Heart left ventricle (tissue), 16 donors: ENCODE measurements around the gene SYNPO. TPM values are rescaled to one million over a fixed set of nuclear protein-coding genes. Genes with fewer than 3 reads are reported as not detected.

Experiments used
- ATAC-seq, 4 donors: fragments of 200-7000 bp; cut with Tn5 transposase; one replicate each; pipeline ENCODE4 v1.9.1; 2020 to 2022; ENCODE audit warnings: moderate library complexity in 4 of 4, mild to moderate bottlenecking in 3 of 4, moderate number of reproducible peaks in 1 of 4
- DNase-seq, 5 donors: peaks; one replicate each; pipeline ENCODE4 v3.0.0-alpha.2; 2020
- H3K27ac ChIP-seq, 12 donors: fragments of 200-600 bp; sonication (generic) in 4 of 12; one replicate each; pipeline versions ENCODE4 v1.5.0 to v1.8.0; 2016 to 2022; ENCODE audit warnings: mild to moderate bottlenecking in 2 of 12
- H3K27me3 ChIP-seq, 9 donors: fragments of 200-600 bp; sonication (generic) in 2 of 9; one replicate each; pipeline versions ENCODE4 v1.5.1 to v1.8.0; 2016 to 2022; ENCODE audit warnings: mild to moderate bottlenecking in 3 of 9
- H3K36me3 ChIP-seq, 9 donors: fragments of 200-600 bp; sonication (generic) in 2 of 9; one replicate each; pipeline versions ENCODE4 v1.5.0 to v1.8.0; 2018 to 2022; ENCODE audit warnings: mild to moderate bottlenecking in 2 of 9
- H3K4me1 ChIP-seq, 12 donors: fragments of 200-600 bp; sonication (generic) in 4 of 12; one replicate each; pipeline versions ENCODE4 v1.5.0 to v1.8.0; 2016 to 2022; ENCODE audit warnings: mild to moderate bottlenecking in 3 of 12
- H3K4me3 ChIP-seq, 12 donors: fragments of 200-600 bp; sonication (generic) in 4 of 12; one replicate each; pipeline versions ENCODE4 v1.5.0 to v1.8.0; 2017 to 2022; ENCODE audit warnings: mild to moderate bottlenecking in 9 of 12, moderate library complexity in 4 of 12
- H3K9me3 ChIP-seq, 12 donors: fragments of 200-600 bp; sonication (generic) in 4 of 12; one replicate each; pipeline versions ENCODE4 v1.5.0 to v1.8.0; 2016 to 2022; ENCODE audit warnings: mild to moderate bottlenecking in 1 of 12
- POLR2A ChIP-seq, 2 donors: fragments of 450-650 bp; IDR thresholded peaks; one replicate each; pipeline ENCODE4 v1.6.1; 2017; ENCODE audit warnings: antibody characterized with exemption in 2 of 2, mild to moderate bottlenecking in 2 of 2, moderate library complexity in 2 of 2
- WGBS, 4 donors: extraction: QIAGEN DNeasy Blood & Tissue Kit in 2 of 4; methylation state at CpG; one replicate each; pipeline versions ENCODE4 v1.1.5 to v1.1.7; 2013 to 2018; 5-methylcytosine and 5-hydroxymethylcytosine counted together
- intact Hi-C, 10 donors: fragments of 100-400 bp; cut with DNase I; formaldehyde crosslinking; loops; one replicate each; pipeline versions ENCODE4 v1.11.1 to v1.14.2; 2022
- polyA plus RNA-seq, 2 donors: library from polyadenylated mRNA; stranded (reverse); fragments of 200-250 nt; gene quantifications; one replicate each; pipeline ENCODE4 v1.2.3, GENCODE V29; 2013
- total RNA-seq, 9 donors: library from RNA; depleted of rRNA in 2 of 9; stranded (reverse); fragments of >200 nt in 2 of 9; fragmentation: NEBNext Ultra II Directional in 3 of 9; extraction: Animal tissue kit (Norgen Biotek cat#: 25700) in 3 of 9; gene quantifications; one replicate each; pipeline versions ENCODE4 v1.1.0 to v1.2.4, GENCODE V29; 2016 to 2023
- TF ChIP-seq, protein P1 (sequence below), 12 donors: fragments of 200-600 bp; sonication (generic) in 4 of 12; IDR thresholded peaks; one replicate each; pipeline versions ENCODE4 v1.5.0 to v1.8.0; 2018 to 2022; ENCODE audit warnings: antibody characterized with exemption in 12 of 12, mild to moderate bottlenecking in 5 of 12
- donor health status: ischemic (EF 13 %, LVEDD 7.1; RV severe dilation, severe dysfunction).
- donor health status: healthy with polysubstance abuse.
- donor health status: DM: no; HTN: yes; CAD: no.
- donor health status: DM: no; HTN: no; CAD: no.
- donor health status: ischemic (EF 25% LVEDD 6.9; RV normal size, moderate dysfunction).
- donor health status: ischemic (EF 25% LVEDD 5.7; RV mildly dilated, moderate dysfunction).
- donor health status: healthy.
- donor health status: DM: yes; HTN: yes; CAD: no.
- donor health status: ischemic (EF 35%, LVEDD 5.7; RV mildly dilated, moderate dysfunction).
- donor health status: nonischemic (EF 11% LVEDD 7.7; RV severe dilation, severe dysfunction).
- donor health status: DM: yes; HTN: yes; CAD: no.
- donor health status: PGD.
- donor health status: ischemic (EF 29% LVEDD 5.4; RV normal size, mild dysfunction).
- donor health status: nonischemic (EF 23%, LVEDD 6.1; RV moderate dilation, normal function).

The SYNPO gene
- total and polyA plus RNA-seq, 11 donors = 304 to 791 (median 590) TPM

DNA sequence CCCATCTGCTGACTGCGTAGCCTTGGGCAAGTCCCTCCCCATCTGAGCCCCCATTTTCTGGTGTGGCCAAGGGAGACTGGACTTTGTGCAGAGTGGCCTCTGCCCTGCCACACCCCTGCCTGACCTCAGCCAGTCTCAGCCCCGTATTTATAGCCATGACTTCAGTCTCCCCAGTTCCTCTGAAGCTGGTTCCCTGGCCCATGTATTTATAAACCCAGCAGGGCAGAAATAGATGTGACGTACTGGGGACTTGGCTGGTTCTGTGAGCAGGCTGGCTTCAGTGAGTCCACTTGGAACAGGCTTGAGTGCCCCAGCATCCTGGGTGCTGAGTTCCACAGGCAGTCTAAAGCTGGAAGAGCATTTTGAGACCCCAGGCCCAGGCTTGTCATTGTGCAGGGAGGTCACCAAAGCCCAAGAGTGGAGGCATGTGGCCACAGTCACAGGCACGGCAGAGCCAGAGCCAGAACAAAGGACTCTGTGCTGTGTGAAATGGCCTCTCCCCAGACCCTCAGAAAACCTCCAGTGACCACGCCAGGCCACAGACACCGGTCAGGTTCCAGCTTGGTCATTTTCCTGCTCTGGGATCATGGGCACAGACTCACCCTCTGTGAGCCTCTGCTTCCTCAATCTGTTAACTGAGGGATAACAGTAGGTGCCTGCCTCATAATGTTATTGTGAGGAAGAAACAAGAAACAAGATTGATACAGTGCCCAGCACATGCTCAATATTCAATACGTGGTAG, 30.4 kb upstream of the SYNPO start:
- intact Hi-C loops = loop anchor here in 2 of 10 donors (5.0 kb wide), 1 partner anchor 37 kb away; no protein-coding TSS in a partner anchor
- ATAC-seq = peak; percentile 80 to 90 (median 84)
- 25 to 47% (median 36%) methylated on average over 7 of the region's 7 CpGs for WGBS, 4 donors

DNA sequence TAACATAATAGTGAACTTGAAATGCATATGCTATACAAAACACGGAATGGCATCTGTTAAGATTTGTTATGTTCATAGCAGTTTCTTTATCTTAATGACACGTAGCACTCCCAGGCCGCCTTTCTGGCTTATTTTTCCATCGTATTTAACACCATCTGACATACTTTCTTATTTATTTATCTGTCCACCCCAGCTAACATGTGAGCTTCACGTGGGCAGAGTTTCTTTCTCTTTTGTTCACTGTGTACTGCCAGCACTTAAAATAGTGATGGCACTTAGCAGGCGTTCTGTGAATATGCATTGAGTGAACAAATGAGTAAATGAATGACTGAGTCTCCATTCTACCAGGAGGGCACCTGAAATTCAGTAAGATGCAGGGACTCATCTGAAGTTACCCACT, 29.4 kb upstream of the SYNPO start:
- H3K4me1 ChIP-seq = peaks cover 28 to 94% (median 76%) of the 10 kb centered on the region in 12 donors
- H3K36me3 ChIP-seq = no peaks in the 10 kb centered on the region
- peak; percentile 9 to 37 (median 16) for ATAC-seq
- 43 to 59% (median 47%) methylated on average over 6 of the region's 6 CpGs for whole genome bisulfite sequencing, 4 donors
- peak in 2 of 5 donors; percentile 25 to 28 for DNase-seq
- intact Hi-C loops = loop anchor here in 2 of 10 donors (5.0 kb wide), 1 partner anchor 36 kb away; no protein-coding TSS in a partner anchor
- no peak overlapping the region for H3K4me3 ChIP-seq
- H3K9me3 ChIP-seq = no peaks in the 10 kb centered on the region
- H3K27ac ChIP-seq = peak overlapping the region; percentile 82 to 100 (median 94)
- TF ChIP-seq, protein P1, sequence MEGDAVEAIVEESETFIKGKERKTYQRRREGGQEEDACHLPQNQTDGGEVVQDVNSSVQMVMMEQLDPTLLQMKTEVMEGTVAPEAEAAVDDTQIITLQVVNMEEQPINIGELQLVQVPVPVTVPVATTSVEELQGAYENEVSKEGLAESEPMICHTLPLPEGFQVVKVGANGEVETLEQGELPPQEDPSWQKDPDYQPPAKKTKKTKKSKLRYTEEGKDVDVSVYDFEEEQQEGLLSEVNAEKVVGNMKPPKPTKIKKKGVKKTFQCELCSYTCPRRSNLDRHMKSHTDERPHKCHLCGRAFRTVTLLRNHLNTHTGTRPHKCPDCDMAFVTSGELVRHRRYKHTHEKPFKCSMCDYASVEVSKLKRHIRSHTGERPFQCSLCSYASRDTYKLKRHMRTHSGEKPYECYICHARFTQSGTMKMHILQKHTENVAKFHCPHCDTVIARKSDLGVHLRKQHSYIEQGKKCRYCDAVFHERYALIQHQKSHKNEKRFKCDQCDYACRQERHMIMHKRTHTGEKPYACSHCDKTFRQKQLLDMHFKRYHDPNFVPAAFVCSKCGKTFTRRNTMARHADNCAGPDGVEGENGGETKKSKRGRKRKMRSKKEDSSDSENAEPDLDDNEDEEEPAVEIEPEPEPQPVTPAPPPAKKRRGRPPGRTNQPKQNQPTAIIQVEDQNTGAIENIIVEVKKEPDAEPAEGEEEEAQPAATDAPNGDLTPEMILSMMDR (IDR thresholded peaks at IDR 0.05) = no peak
- TF ChIP-seq POLR2A (IDR thresholded peaks at IDR 0.05) = no peak
- H3K27me3 ChIP-seq = no peaks in the 10 kb centered on the region

More for the DNA sequence above, 30.4 kb upstream of the SYNPO start:
- H3K9me3 ChIP-seq = no peaks in the 10 kb centered on the region
- H3K36me3 ChIP-seq = no peaks in the 10 kb centered on the region
- H3K27ac ChIP-seq = peak overlapping the region; percentile 82 to 100 (median 94)
- peaks cover 28 to 92% (median 70%) of the 10 kb centered on the region in 12 donors for H3K4me1 ChIP-seq
- TF ChIP-seq, protein P1 (IDR thresholded peaks at IDR 0.05) = no peak
- TF ChIP-seq POLR2A (IDR thresholded peaks at IDR 0.05) = peak in 1 of 2 donors; percentile 73
- peak; percentile 58 to 87 (median 84) for DNase-seq
- H3K4me3 ChIP-seq = no peak overlapping the region
- no peaks in the 10 kb centered on the region for H3K27me3 ChIP-seq

DNA sequence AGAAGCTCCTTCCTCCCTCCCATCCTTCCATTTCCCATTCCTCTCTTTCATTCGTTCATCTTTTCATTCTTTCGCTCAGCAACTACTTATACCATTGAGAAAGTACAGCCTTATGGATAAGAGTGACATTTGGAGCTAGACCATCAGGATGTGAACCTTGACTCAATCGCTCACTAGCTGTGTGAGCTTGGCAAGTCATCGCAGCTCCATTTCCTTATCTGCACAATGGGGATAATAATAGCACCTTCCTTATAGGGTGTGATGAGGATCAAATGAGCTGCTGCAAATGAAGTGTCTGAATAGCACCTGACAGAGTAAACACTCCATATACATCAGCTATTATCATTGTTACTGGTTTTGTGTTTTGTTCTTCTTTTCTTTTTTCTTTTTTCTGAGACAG, 28.1 kb upstream of the SYNPO start:
- TF ChIP-seq, protein P1 (IDR thresholded peaks at IDR 0.05) = no peak
- peak in 1 of 2 donors; percentile 46 for TF ChIP-seq POLR2A (IDR thresholded peaks at IDR 0.05)
- ATAC-seq (peak; percentile 44 to 68 (median 60)), DNase-seq (peak in 3 of 5 donors; percentile 68 to 71 (median 70))
- H3K4me1 ChIP-seq = peaks cover 31 to 98% (median 83%) of the 10 kb centered on the region in 12 donors
- H3K4me3 ChIP-seq = no peak overlapping the region
- no peaks in the 10 kb centered on the region for H3K9me3 ChIP-seq
- 19 to 35% (median 28%) methylated on average over 4 of the region's 4 CpGs for WGBS, 4 donors
- peak overlapping the region; percentile 82 to 100 (median 94) for H3K27ac ChIP-seq
- intact Hi-C loops = loop anchor here in 2 of 10 donors (5.0 kb wide), 1 partner anchor 35 kb away; no protein-coding TSS in a partner anchor
- no peaks in the 10 kb centered on the region for H3K27me3 ChIP-seq
- H3K36me3 ChIP-seq = no peaks in the 10 kb centered on the region
